Naive thymus-derived CD8-positive, alpha-beta T cell (primary cell): ENCODE measurements around the gene FAM107A. TPM values are rescaled to one million over a fixed set of nuclear protein-coding genes. Genes with fewer than 3 reads are reported as not detected.
A peak's percentile ranks its signal among the peaks of the same experiment; 100 is the strongest.

Source experiments
- ATAC-seq, 2 donors: fragments of 150-1000 bp; cut with Tn5 transposase in 1 of 2; sonication (Bioruptor Pico), chemical (Tn5 transposase) in 1 of 2; 1 replicate in 1 of 2; 2 replicates in 1 of 2; pipeline ENCODE4 v1.10.0; 2021; ENCODE audit warnings: mild to moderate bottlenecking in 2 of 2, moderate library complexity in 2 of 2
- POLR2A ChIA-PET: fragments of 350-600 bp; sonication (Branson Sonifier 250); formaldehyde crosslinking; loops from one replicate; lab custom pipeline; 2021; ENCODE audit warnings: antibody characterized with exemption; lab: Charles Lee
- DNase-seq, 10 donors: peaks; one replicate each; pipeline versions ENCODE4 v3.0.0 to v3.0.0-alpha.2; 2020 to 2022
- H3K27ac Mint-ChIP-seq, 10 donors: one replicate each; pipeline ENCODE4 v1.8.0; 2020 to 2022; ENCODE audit warnings: mild to moderate bottlenecking in 10 of 10, mixed read lengths in 10 of 10, moderate library complexity in 4 of 10, inconsistent platforms in 1 of 10
- H3K27me3 Mint-ChIP-seq, 5 donors: one replicate each; pipeline ENCODE4 v1.8.0; 2021 to 2022; ENCODE audit warnings: mixed read lengths in 5 of 5
- H3K36me3 Mint-ChIP-seq, 3 donors: one replicate each; pipeline ENCODE4 v1.8.0; 2020 to 2022; ENCODE audit warnings: mixed read lengths in 3 of 3, mild to moderate bottlenecking in 2 of 3, inconsistent platforms in 1 of 3
- H3K4me1 Mint-ChIP-seq, 4 donors: one replicate each; pipeline ENCODE4 v1.8.0; 2021 to 2022; ENCODE audit warnings: mixed read lengths in 4 of 4
- H3K4me3 Mint-ChIP-seq, 10 donors: one replicate each; pipeline ENCODE4 v1.8.0; 2020 to 2022; ENCODE audit warnings: mild to moderate bottlenecking in 10 of 10, mixed read lengths in 10 of 10, moderate library complexity in 6 of 10, inconsistent platforms in 1 of 10
- H3K9me3 Mint-ChIP-seq, 9 donors: one replicate each; pipeline ENCODE4 v1.8.0; 2020 to 2022; ENCODE audit warnings: mixed read lengths in 9 of 9, mild to moderate bottlenecking in 3 of 9, inconsistent platforms in 1 of 9, moderate library complexity in 1 of 9
- polyA plus RNA-seq, 3 donors: library from polyadenylated mRNA; unstranded; fragments of 300-500 nt; fragmentation: Illumina TruSeq; gene quantifications; one replicate each; pipeline ENCODE4 v1.2.3, GENCODE V29; 2021
- total RNA-seq, 8 experiments: library from RNA in 2 of 8; stranded (reverse) in 2 of 8; gene quantifications; one replicate each; pipeline ENCODE4 v1.2.3 and lab custom pipeline; 2021 to 2026

FAM107A gene
- total and polyA plus RNA-seq, 5 experiments from 2014 or later, result not detected

DNA sequence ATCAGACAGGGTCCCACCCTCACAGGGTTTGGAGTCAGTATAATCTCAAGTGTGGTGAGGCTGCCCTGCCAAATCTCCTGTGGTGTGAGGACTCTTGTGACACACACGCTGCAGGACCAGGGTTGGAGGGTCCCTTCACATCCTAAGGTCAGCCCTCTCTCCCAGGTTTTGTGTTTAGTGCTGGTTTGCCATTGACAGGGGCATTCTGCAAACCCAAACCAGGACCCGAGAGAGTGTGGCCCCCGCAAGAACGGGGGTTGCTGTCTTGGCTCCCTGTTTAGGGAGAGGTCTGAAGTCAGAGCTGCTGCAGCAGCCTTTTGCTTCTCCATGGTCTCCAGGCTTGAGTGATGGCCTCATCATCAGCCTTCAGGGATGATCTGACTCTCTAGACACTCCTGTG lies 14.7 kb downstream of the FAM107A start:
- H3K27ac Mint-ChIP-seq, result peak overlapping the region in 1 of 10 donors; percentile 33
- POLR2A ChIA-PET, result no interaction called here
- DNase-seq (no peak), ATAC-seq (no peak)
- no peaks in the 10 kb centered on the region for H3K4me1 Mint-ChIP-seq
- peaks cover 0 to 7% (median 0%) of the 10 kb centered on the region in 9 donors for H3K9me3 Mint-ChIP-seq
- no peak overlapping the region for H3K4me3 Mint-ChIP-seq
- peaks cover 0 to 8% (median 7%) of the 10 kb centered on the region in 5 donors for H3K27me3 Mint-ChIP-seq
- no peaks in the 10 kb centered on the region for H3K36me3 Mint-ChIP-seq

GRCh38 chr3:58560771-58561311 lies 16.4 kb downstream of the FAM107A start:
- Mint-ChIP-seq H3K9me3 (peaks cover 0 to 7% (median 0%) of the 10 kb centered on the region in 9 donors), H3K27me3 (peaks cover 1 to 14% (median 10%) of the 10 kb centered on the region in 5 donors), H3K36me3 (no peaks in the 10 kb centered on the region), H3K27ac (no peak overlapping the region), H3K4me1 (no peaks in the 10 kb centered on the region), H3K4me3 (no peak overlapping the region)
- POLR2A ChIA-PET, result no interaction called here
- no peak for DNase-seq
- no peak for ATAC-seq

GRCh38 chr3:58559586-58559985 lies 17.6 kb downstream of the FAM107A start:
- Mint-ChIP-seq H3K36me3 (no peaks in the 10 kb centered on the region), H3K9me3 (peaks cover 0 to 7% (median 0%) of the 10 kb centered on the region in 9 donors), H3K4me1 (no peaks in the 10 kb centered on the region), H3K4me3 (no peak overlapping the region), H3K27me3 (peaks cover 1 to 24% (median 10%) of the 10 kb centered on the region in 5 donors), H3K27ac (peak overlapping the region in 1 of 10 donors; percentile 86)
- POLR2A ChIA-PET, result no interaction called here
- DNase-seq (no peak), ATAC-seq (no peak)

- Mint-ChIP-seq H3K27ac (no peak overlapping the region), H3K4me3 (no peak overlapping the region), H3K36me3 (no peaks in the 10 kb centered on the region), H3K4me1 (no peaks in the 10 kb centered on the region), H3K9me3 (peaks cover 0 to 6% (median 0%) of the 10 kb centered on the region in 9 donors), H3K27me3 (peaks cover 2 to 24% (median 8%) of the 10 kb centered on the region in 5 donors)
- no peak for ATAC-seq
- DNase-seq, result no peak
- POLR2A ChIA-PET, result no interaction called here
These were observed 19.7 kb downstream of the FAM107A start for GRCh38 chr3:58557491-58557890.

DNA sequence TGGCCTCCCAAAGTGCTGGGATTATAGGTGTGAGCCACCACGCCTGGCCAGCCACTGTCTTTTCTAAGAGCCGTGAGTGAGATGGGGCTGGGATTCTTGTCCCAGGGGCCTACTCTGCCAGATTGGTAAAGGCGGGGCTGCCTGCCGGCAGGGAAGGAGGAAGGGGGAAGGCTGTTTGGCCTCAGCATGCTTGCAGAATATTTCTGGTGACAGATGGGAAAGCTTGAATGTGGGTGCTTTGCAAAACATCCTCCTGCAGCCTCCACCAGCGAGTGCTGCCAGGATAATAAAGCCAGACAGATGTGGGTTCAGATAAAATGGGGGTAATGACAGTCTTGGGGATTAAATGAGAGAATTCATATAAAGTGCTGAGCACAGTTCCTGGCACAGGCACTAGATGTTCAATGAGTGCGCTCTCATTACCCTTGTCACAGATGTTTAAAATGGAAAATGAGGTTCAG lies 20.4 kb downstream of the FAM107A start:
- DNase-seq (no peak), ATAC-seq (no peak)
- Mint-ChIP-seq H3K4me3 (no peak overlapping the region), H3K4me1 (no peaks in the 10 kb centered on the region), H3K9me3 (peaks cover 0 to 6% (median 4%) of the 10 kb centered on the region in 9 donors), H3K36me3 (peaks cover 0 to 5% (median 0%) of the 10 kb centered on the region in 3 donors), H3K27ac (no peak overlapping the region), H3K27me3 (peaks cover 2 to 24% (median 8%) of the 10 kb centered on the region in 5 donors)
- POLR2A ChIA-PET, result no interaction called here

DNA sequence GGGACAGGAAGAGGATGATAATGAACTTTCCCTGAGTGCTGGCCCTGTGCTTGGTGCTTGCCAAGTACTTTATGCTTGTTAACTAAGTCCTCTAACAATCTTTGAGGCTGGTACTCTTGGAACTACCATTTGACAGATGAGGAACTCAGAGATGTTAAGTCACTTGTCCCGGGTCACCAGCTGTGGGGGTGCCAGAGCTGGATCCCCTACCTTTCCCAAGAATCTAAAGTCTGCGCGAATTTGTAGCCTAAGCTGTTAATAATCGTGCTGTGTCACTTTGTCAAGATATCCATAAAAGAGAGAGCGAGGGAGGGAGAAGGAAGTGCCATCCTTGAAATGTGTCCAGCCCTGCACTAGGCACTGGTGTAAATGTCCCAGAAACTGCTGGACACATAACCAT lies 21.2 kb downstream of the FAM107A start:
- H3K9me3 Mint-ChIP-seq, result peaks cover 0 to 12% (median 7%) of the 10 kb centered on the region in 9 donors
- ATAC-seq (no peak), DNase-seq (no peak)
- H3K27me3 Mint-ChIP-seq, result peaks cover 3 to 24% (median 8%) of the 10 kb centered on the region in 5 donors
- H3K4me3 Mint-ChIP-seq, result no peak overlapping the region
- H3K27ac Mint-ChIP-seq, result no peak overlapping the region
- POLR2A ChIA-PET, result no interaction called here
- peaks cover 0 to 5% (median 3%) of the 10 kb centered on the region in 3 donors for H3K36me3 Mint-ChIP-seq
- peaks cover 0 to 1% (median 0%) of the 10 kb centered on the region in 4 donors for H3K4me1 Mint-ChIP-seq

GRCh38 chr3:58555203-58555602 lies 22.0 kb downstream of the FAM107A start:
- ATAC-seq, result no peak
- POLR2A ChIA-PET, result no interaction called here
- H3K4me3 Mint-ChIP-seq, result no peak overlapping the region
- H3K9me3 Mint-ChIP-seq, result peaks cover 0 to 12% (median 7%) of the 10 kb centered on the region in 9 donors
- peaks cover 2 to 24% (median 8%) of the 10 kb centered on the region in 5 donors for H3K27me3 Mint-ChIP-seq
- peaks cover 0 to 1% (median 0%) of the 10 kb centered on the region in 4 donors for H3K4me1 Mint-ChIP-seq
- no peak overlapping the region for H3K27ac Mint-ChIP-seq
- no peak for DNase-seq
- H3K36me3 Mint-ChIP-seq, result peaks cover 0 to 5% (median 3%) of the 10 kb centered on the region in 3 donors

- ATAC-seq (no peak), DNase-seq (no peak)
- H3K36me3 Mint-ChIP-seq, result peaks cover 0 to 5% (median 3%) of the 10 kb centered on the region in 3 donors
- peaks cover 0 to 1% (median 0%) of the 10 kb centered on the region in 4 donors for H3K4me1 Mint-ChIP-seq
- no peak overlapping the region for H3K4me3 Mint-ChIP-seq
- POLR2A ChIA-PET, result no interaction called here
- H3K27me3 Mint-ChIP-seq, result peaks cover 2 to 24% (median 7%) of the 10 kb centered on the region in 5 donors
- no peak overlapping the region for H3K27ac Mint-ChIP-seq
- peaks cover 0 to 12% (median 7%) of the 10 kb centered on the region in 9 donors for H3K9me3 Mint-ChIP-seq
These were observed 24.2 kb downstream of the FAM107A start for GRCh38 chr3:58553003-58553402.

DNA sequence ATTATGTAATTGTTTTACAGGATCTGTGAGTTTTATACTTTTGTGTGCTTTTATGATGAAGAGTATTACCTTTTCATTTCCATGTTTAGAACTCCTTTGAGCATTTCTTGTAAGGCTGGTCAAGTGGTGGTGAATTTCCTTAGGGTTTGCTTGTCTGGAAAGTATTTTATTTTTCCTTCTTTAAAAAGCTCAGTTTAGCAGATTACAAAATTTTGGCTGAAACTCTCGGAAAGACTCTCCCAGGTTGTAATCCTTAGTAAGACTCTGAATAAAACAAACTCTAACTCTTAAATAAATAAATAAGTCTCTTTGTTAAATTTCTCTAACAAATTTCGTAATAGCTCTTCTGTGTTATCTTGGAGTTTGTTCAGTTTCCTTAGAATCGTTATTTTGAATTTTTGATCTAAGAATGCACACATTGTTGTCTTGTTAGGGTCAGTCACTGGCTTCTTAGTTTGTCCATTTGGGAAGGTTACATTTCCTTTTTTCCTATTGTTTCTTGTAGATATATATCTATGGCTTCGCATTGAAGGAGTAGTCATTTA lies 25.5 kb downstream of the FAM107A start:
- Mint-ChIP-seq H3K4me3 (no peak overlapping the region), H3K27ac (no peak overlapping the region), H3K4me1 (peaks cover 0 to 1% (median 0%) of the 10 kb centered on the region in 4 donors), H3K9me3 (peaks cover 0 to 12% (median 7%) of the 10 kb centered on the region in 9 donors), H3K27me3 (peaks cover 2 to 19% (median 6%) of the 10 kb centered on the region in 5 donors), H3K36me3 (peaks cover 0 to 5% (median 3%) of the 10 kb centered on the region in 3 donors)
- ATAC-seq (no peak), DNase-seq (no peak)
- POLR2A ChIA-PET, result no interaction called here

DNA sequence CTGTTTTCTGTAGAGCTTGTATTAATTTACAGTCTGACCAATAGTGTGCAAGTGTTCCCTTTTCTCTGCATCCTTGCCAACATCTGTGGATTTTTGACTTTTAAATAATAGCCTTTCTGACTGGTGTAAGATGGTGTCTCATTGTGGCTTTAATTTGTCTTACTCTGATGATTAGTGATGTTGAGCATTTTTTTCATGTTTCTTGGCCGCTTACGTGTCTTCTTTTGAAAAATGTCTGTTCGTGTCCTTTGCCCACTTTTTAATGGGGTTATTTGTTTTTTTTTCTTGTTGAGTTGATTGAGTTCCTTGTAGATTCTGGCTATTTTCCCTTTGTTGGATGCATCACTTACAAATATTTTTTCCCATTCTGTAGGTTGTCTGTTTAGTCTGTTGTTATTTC lies 32.6 kb downstream of the FAM107A start:
- no peak for DNase-seq
- H3K36me3 Mint-ChIP-seq, result no peaks in the 10 kb centered on the region
- no peak overlapping the region for H3K4me3 Mint-ChIP-seq
- H3K9me3 Mint-ChIP-seq, result peaks cover 0 to 2% (median 0%) of the 10 kb centered on the region in 9 donors
- no peaks in the 10 kb centered on the region for H3K4me1 Mint-ChIP-seq
- H3K27ac Mint-ChIP-seq, result no peak overlapping the region
- POLR2A ChIA-PET, result no interaction called here
- ATAC-seq, result no peak
- H3K27me3 Mint-ChIP-seq, result peaks cover 0 to 3% (median 0%) of the 10 kb centered on the region in 5 donors

GRCh38 chr3:58540176-58540858 lies 36.9 kb downstream of the FAM107A start:
- H3K27ac Mint-ChIP-seq, result peak overlapping the region in 1 of 10 donors; percentile 12
- H3K9me3 Mint-ChIP-seq, result no peaks in the 10 kb centered on the region
- H3K27me3 Mint-ChIP-seq, result peaks cover 0 to 2% (median 0%) of the 10 kb centered on the region in 5 donors
- POLR2A ChIA-PET, result no interaction called here
- H3K4me3 Mint-ChIP-seq, result no peak overlapping the region
- DNase-seq (no peak), ATAC-seq (no peak)
- H3K4me1 Mint-ChIP-seq, result peaks cover 0 to 4% (median 0%) of the 10 kb centered on the region in 4 donors
- H3K36me3 Mint-ChIP-seq, result no peaks in the 10 kb centered on the region

GRCh38 chr3:58539626-58540025 lies 37.6 kb downstream of the FAM107A start:
- POLR2A ChIA-PET, result no interaction called here

More at GRCh38 chr3:58539626-58540025, 37.6 kb downstream of the FAM107A start:
- Mint-ChIP-seq H3K27me3 (peaks cover 0 to 2% (median 0%) of the 10 kb centered on the region in 5 donors), H3K4me3 (no peak overlapping the region), H3K4me1 (peaks cover 0 to 4% (median 0%) of the 10 kb centered on the region in 4 donors), H3K27ac (no peak overlapping the region), H3K9me3 (no peaks in the 10 kb centered on the region), H3K36me3 (no peaks in the 10 kb centered on the region)
- DNase-seq (no peak), ATAC-seq (no peak)
